ENCODE data around the gene PPAN.
A peak's percentile ranks its signal among the peaks of the same experiment; 100 is the strongest.

PPAN gene

DNA sequence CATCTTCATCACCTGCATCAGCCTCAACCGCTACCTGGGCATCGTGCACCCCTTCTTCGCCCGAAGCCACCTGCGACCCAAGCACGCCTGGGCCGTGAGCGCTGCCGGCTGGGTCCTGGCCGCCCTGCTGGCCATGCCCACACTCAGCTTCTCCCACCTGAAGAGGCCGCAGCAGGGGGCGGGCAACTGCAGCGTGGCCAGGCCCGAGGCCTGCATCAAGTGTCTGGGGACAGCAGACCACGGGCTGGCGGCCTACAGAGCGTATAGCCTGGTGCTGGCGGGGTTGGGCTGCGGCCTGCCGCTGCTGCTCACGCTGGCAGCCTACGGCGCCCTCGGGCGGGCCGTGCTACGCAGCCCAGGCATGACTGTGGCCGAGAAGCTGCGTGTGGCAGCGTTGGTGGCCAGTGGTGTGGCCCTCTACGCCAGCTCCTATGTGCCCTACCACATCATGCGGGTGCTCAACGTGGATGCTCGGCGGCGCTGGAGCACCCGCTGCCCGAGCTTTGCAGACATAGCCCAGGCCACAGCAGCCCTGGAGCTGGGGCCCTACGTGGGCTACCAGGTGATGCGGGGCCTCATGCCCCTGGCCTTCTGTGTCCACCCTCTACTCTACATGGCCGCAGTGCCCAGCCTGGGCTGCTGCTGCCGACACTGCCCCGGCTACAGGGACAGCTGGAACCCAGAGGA lies 7.9 kb downstream of the PPAN start:
- DNase-seq (ENCODE audit: low read depth) = no peak

DNA sequence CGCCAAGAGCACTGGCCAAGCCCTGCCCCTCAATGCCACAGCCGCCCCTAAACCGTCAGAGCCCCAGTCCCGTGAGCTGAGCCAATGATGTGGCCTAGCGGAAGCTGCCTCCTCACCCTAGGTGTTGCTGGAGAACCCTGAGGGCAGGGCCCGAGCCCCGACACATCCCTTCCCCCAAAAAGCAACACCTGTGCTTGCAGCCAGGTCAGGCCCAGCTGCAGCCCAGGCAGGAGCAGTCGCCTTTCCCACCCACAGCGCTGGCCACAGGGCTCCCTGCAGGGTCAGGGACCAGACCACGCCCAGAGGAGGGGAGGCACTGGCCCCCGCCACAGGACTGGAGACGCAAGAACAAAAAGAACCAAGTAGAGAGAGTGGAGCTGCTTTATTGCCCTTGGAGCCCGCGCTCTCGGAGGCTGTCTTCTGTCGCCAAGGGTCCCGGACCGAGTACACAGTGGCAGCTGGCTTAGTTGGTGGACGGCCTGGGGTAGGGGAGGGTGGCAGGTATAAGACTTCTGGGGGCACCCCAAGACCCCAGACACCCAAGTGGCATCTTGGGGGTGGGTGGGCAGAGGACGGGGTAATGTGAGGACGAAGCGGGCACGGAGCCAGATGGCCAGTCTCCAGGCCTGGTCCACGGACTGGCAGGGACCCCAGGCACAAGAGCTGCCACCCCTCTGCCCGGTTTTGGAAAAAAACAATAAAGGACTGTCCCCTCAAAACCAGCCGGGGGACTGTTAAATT lies 8.7 kb downstream of the PPAN start:
- DNase-seq (ENCODE audit: low read depth) = no peak

DNA sequence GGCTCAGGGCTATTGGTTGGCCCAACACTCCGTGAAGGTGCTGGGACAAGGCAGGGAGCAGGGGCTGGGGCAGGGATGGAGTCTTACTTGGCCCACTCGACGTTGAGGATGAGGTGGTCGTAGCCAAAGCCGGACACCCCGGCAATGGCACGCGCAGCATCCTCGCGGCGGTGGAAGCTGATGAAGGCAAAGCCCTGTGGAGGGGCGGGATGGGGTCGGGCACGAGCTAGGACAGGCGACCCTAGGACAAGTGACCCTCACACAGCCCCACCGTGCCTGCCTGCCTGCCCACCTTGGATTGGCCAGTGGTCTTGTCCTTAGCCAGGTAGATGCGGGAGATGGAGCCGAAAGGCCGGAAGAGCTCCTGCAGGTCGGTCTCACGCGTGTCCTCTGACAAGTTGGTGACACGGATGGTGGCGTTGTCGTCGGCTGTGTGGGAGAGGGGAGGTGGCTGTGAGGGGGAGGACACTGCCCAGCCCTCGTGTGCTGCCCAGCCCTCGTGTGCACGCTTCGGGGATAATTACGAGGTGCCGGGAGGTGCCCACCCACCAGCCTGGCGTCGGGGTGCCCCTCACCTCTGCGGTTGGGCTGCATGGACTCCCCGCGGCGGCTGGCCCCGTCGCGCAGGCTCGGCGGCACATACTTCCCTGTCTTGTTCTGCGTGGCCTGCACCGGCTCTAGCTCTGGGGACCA lies 9.4 kb downstream of the PPAN start:
- DNase-seq (ENCODE audit: low read depth) = no peak

DNA sequence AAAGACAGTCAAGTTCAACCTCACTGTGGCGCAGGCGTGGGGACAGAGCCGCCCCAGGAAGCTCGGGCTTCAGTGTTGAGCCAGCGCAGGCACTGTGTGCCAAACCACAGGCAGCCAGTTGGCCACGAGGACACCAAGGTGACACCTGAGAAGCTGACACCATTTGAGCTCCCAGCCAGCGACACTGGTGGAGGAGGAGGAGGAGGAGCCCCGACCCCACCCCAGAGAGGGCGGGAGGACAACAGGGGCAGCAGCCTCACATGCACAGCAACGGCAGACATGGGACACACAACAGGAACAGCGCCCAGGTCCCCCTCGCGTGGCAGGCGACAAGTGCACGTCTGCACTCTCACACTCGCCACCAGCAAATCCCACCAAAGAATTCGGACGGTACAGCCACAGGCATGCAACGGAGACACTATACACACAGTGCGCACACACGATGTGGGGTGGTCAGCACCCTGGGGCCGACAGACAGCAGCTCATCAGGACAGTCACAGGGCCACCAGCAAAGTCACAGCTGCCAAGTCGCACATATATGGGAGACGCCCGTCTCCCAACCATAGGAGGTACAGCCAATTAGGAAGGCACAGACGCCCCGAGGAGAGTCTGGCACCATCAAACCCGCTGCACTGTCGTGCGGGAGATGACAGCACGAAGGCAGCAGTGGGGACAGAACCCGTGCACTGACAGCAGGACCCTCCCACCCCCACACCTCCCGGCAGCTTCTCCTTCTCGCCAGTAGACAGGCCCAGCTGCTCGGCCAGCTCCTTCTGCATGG lies 10.1 kb downstream of the PPAN start:
- no peak for DNase-seq (ENCODE audit: low read depth)

DNA sequence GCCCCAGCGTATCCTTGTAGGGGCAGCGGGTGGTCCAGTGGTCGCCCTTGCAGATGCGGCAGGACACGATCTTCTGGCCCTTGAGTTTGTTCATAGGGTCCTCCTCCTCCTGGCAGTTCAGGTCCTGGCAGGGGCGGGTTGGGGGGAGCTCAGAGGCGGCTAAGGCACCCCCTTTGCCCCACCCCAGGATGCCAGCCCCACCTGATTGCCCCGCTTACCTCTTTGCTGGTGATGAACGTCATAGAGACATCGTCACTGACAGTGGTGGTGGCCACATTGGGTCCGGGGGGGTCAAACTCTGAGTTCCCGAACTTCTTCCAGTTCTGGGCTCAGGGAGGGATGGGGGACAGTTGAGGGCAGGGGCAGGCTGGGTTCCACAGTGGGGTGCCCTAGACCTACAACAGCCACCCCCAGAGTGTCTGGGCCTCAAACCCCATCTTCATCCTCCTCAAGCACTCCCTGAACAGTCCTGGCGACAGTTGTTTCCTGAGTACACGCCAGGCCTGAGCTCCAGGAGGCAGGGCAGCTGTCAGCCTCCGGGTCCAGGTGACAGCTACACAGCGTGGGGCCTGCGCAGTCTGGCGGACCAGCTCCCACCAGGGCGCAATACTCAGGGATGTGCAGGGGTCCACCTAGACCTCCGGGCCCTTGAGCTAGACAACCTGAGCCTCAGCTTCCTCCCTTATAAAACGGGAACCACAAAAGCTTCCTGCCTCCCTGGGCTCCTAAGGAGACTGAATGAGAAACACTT lies 10.9 kb downstream of the PPAN start:
- no peak for DNase-seq (ENCODE audit: low read depth)

DNA sequence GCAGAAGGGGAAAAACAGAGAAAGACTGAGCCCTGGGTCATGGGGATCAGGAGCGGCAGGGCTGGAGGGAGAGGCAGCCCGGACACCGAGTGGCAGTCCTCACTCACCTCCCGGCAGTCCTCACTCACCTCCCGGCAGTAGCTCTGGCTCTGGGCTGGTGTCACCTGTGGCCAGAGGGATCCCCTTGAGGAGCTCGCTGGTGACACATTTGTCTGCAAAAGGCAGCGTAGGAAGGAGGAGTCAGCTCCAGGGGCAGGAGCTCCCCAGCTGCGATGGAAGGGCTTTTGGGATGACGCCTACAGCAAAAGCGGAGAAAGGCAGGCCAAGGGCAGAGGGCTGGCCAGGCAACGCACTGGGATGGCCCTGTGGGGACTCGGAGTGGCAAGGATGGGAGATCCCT lies 12.8 kb downstream of the PPAN start:
- DNase-seq (ENCODE audit: low read depth) = no peak

DNA sequence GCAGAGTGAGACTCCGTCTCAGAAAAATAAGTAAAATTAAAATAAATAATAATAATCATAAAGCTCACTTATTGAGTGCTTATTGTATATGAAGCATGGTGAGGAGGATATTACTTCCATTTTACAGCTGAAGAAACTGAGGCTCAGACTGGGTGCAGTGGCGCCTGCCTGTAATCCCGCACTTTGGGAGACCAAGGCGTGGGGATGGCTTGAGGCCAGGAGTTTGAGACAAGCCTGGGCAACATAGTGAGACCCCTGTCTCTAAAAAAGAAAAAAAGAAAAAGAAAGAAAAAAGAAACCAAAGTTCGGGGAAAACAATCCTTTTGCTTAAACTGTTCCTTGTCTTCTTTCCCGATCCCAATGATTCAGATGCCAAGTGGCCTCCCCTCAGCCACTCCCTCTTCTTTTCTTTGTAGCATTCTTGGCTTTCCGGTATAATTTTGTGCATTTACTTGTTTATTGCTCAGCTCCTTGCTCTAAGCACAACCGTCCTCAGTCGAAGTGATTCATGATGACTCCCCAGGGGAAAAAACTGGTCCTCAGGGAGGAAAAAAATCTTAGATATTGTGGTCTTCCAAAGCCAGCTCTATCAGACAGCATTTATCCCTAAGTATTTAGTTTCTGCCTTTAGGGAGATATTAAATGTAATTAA lies 14.5 kb downstream of the PPAN start:
- DNase-seq (ENCODE audit: low read depth) = peak; percentile 79

DNA sequence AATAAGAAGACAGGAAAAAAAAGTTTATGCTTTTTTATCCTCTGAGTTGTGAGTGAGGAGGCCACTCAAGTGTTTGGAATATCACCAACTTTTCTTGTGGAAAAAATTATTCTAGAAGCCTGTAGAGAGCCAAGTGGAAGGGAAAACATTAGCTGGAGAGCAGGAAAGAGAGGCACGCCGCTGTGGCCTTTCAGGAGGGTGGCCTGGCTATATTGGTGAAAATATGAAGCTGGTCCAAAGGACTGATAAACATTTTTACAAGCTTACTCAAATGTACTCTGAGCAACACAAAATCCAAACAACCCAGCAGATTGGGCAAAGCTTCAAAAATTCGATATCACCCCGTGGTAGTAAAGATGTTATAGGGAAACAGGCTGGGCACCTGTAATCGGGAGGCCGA lies 15.9 kb downstream of the PPAN start:
- peak; percentile 34 for DNase-seq (ENCODE audit: low read depth)

DNA sequence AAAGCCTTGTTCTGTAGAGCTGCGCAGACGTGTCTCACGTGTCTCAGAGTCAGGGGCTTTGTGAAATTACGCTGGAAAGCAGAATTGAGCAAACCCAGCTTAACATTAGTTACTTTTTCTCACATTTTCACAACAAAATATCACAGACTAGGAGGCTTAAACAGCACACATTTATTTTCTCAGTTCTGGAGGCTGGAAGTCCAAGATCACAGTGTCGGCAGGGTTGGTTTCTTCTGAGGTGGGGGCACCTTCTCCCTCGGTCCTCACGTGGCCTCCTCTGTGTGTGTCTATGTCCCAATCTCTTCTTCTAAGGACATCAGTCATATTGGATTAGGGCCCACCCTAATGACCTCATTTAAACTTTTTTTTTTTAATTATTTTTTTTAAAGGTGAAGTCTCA lies 18.3 kb downstream of the PPAN start:
- no peak for DNase-seq (ENCODE audit: low read depth)

DNA sequence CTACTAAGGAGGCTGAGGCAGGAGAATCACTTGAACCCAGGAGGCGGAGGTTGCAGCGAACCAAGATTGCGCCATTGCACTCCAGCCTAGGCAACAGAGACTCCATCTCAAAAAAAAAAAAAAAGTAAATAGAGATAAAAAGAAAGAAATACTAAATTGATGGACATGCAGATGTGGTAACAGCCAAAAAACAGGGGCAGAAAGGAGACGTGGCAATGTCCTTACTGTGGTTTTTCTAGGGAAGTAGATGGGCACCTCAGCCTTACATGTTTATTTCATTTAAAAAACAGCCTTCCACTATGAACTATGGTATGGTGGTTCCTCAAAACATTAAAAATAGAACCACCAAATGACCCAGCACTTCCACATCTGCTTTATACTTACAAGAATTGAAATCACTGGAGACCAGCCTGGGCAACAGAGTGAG lies 20.1 kb downstream of the PPAN start:
- DNase-seq (ENCODE audit: low read depth) = no peak

DNA sequence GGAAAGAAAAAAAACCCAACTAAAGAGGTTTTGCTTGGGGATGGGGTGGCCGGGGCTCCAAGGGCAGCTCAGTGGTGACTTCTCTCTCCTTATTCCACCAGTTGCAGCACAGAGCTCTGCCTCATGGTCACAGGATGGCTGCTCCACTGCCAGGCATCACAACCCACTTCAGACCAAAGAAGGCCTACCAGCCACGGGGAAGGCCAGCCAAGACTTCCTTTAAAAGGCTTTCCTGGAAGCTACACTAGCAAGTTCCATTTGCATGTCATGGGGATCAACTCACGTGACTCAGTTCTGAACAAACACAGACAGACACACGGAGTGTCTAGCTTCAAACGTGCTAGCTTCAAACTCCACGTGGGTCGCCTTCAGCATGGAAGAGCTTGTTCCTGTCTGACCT lies 26.7 kb downstream of the PPAN start:
- no peak for DNase-seq (ENCODE audit: low read depth)

DNA sequence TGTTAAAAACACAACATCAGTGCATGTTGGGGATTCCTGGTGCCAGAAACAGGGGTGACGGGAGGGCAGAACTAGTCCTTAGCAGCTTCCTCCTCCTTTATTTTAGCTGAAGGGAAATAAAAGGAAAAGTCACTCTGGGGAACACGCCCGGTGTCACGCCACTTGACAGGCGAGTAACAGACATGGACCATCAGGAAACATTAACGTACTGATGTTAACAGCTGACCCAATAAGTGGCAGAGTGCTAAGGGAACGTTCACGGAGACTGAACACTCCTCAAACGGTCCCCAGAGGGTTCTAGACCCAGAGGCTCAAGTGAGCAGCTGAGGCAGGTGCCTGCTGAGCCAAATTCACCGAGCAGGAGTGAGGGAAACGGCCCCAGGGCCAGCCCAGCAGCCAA lies 27.4 kb downstream of the PPAN start:
- no peak for DNase-seq (ENCODE audit: low read depth)

DNA sequence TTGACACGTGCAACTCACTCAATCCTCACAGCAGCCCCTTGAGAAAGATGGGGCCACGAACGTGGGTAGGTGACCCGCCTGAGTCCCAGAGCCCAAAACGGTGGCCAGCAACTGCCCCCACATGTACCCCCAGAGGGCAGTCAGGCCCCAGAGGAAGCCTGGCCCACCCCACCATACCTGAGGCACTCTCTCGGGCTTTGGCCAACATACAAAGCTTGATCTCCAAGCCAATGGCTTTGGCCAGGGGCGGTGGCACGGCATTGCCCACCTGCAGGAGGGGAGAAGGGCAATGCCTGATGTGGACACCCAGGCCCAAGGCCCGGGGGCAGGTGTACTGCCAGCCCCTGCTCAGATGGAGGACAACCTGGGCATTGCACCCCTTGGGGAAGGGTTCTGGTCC lies 27.9 kb downstream of the PPAN start:
- DNase-seq (ENCODE audit: low read depth) = no peak

DNA sequence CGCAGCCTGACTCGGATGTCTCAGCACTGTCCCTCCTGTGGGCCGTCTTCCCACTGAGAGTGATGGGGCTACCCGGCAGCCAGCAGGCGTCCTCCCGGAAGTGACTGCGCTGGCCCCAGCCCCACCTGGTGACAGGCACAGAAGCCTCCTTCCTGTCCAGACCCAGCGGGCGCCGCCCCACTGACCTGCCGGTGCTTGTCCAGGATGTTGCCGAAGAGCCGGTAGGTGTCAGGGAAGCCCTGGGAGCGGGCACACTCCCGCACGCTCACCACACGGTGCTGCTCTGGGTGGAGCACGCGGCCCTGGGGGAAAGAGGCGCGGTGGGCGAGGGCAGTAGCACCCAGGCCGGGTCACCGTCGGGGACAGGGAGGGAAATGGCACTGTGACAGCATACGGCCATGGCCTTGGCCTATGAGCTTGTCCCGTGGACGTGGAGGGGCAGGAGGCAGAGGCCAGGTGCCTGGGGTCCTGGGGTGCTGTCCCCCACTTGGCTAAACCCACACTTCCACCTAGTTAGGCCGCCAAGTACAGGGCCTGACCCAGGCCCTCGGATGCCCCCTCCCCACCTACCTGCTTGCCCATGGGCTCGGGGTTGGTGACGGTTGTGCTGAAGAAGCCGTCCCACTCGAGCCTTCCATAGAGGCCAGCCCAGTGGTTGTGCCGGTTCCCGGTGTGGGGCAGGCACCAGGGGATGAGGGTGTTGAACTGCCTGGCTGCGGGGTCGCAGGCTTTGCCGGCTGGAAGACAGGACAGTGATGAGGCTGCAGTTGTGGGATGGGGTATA lies 29.6 kb downstream of the PPAN start:
- DNase-seq (ENCODE audit: low read depth) = no peak

DNA sequence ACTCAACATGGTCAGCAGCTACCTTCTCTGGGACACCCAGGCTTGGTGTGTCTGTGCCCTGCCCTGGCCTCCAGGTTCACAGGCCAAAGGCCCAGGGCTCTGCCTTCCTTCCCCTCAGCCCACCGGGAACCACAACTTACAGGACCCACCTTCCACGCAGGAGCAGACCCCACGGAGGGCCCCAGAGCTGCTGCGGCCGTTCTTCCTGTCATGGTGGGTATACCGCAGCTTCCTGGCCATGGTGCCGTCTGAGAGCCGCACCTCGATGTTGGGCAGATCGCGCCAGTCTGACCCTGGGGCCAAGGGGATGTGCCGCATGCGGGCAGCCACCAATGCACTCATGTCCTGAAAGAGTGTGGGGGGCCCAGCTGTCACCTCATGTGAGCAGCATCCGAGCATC lies 30.8 kb downstream of the PPAN start:
- DNase-seq (ENCODE audit: low read depth) = no peak

DNA sequence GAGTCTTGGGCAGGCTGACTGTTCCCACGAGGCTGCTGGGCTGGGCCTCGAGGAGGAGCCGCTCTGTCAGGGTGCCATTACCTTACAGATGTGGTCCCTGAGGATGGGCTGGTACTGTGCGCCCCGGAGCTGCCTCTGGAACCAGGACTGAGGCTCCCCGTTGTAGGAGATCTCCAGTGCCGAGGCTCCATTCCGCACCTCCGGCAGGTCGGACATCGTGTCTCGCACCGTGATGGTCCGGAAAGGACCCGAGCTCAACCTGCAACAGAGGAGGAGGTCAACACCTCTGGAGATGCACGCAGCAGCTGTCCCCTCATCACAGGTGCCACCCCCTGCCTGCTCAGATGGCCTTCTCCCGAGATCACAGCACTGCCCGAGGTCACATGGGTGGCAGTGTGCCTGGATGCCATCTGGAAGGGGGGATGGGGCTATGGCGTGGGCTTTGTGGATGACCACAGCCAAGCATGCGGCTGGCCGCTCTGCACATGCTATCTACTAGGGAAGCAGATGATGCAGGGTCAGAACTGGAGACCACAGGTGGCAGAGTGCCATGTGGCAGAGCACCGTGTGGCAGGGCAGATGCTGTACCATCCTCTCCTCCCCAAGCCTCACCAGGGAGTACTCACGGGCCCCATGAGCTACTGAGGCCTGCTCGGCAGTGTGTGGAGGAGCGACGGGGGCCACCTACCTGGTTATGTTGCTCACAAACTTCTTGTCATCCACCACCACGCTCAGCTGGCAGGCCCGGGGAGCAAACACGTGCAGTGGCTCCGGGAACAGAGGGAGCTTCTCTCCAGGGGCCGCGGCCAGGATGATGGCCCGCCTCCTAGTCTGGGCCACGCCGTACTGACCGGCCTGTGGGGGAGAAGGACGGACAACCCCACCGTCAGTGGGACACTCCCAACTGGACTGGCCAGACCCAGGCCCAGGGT lies 31.9 kb downstream of the PPAN start:
- DNase-seq (ENCODE audit: low read depth) = no peak

DNA sequence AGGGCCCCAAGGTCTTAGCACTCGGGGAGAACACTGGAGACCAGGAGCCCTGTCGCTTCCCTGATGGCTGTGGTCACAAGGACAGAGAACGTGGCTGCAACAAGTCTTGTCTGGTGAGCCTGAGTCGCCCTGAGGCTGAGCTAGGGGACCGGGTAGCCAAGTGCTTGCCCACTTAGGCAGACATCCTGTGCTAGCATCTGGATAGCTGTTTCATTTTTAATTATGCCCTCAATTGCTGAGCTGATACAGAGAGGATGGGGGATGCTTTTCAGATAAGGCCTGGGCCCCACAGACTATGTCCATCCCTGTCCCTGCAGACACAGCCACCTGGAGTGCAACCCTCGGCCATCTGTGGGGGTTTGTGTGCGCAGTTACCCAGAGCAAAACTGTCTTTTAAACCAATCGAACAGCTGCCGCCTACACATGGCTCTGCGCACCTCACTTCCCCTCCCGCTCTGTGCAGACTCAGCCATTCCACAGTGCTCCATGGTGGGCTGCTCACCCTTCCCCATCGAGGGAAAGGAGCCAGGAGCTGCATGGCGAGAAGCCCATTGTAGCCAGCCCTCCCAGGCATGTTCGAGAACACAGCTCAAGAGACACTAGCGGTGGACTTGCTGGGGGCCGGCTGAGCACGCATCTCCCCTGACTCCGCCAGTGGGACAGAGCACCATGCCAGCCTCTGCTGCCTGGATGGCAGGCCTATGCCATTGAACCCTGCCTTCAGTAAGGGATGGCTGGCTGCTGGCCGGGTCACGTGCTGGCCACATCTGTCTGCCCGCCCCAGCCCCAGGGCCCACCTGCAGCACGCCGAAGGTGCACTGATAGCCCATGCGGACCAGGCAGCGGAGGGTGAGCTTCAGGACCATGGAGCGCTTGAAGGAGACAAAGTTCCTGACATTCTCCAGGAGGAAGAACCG lies 33.0 kb downstream of the PPAN start:
- DNase-seq (ENCODE audit: low read depth) = no peak

DNA sequence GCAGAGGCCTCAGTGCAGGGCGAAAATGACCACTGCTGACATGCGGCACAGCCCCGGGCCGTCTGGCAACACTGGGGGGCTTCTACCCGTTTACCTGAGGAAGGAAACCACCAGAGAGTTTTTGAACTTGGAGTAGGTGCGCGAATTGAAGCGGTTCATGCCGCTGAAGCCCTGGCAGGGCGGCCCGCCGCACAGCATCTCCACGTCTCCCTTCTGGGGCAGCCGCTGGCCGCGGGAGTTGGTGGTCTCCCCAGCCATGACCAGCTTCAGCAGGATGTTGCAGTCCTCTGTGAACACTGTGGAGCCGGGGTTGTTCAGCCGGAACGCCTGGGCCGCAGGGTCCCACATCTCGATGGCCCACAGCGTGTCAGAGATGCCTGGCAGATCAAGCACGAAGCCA lies 33.8 kb downstream of the PPAN start:
- DNase-seq (ENCODE audit: low read depth) = no peak

All from amniotic epithelial cell (primary cell).